ENCODE data around the gene SOX8.
"Not testable (repeated sequence)": the region's sequence is repeated elsewhere in the genome, so short reads cannot be mapped to it uniquely, and the experiment has no call there.

SOX8 gene

GRCh38 chr16:947255-947921 is 34.2 kb upstream of the SOX8 start:
- Mint-ChIP-seq H3K27ac (no peak overlapping the region), H3K27me3 (no peaks in the 10 kb centered on the region), H3K4me1 (no peaks in the 10 kb centered on the region), H3K4me3 (no peak overlapping the region), H3K36me3 (peaks cover 62% of the 10 kb centered on the region), H3K9me3 (peaks cover 12% of the 10 kb centered on the region)
- ATAC-seq = no peak

- H3K36me3 Mint-ChIP-seq = peaks cover 60% of the 10 kb centered on the region
Measured at GRCh38 chr16:947922-948303, 33.7 kb upstream of the SOX8 start.

GRCh38 chr16:948767-949166 is 32.8 kb upstream of the SOX8 start:
- H3K36me3 Mint-ChIP-seq = peaks cover 56% of the 10 kb centered on the region
- not testable (repeated sequence) for H3K9me3 Mint-ChIP-seq, H3K27ac Mint-ChIP-seq, ATAC-seq, H3K4me1 Mint-ChIP-seq, H3K27me3 Mint-ChIP-seq, H3K4me3 Mint-ChIP-seq

More at GRCh38 chr16:947922-948303, 33.7 kb upstream of the SOX8 start:
- H3K27me3 Mint-ChIP-seq, H3K9me3 Mint-ChIP-seq, H3K27ac Mint-ChIP-seq, H3K4me3 Mint-ChIP-seq, ATAC-seq, H3K4me1 Mint-ChIP-seq: not testable (repeated sequence)

GRCh38 chr16:950733-951573 is 30.6 kb upstream of the SOX8 start:
- not testable (repeated sequence) for H3K27me3 Mint-ChIP-seq, H3K4me3 Mint-ChIP-seq, ATAC-seq, H3K9me3 Mint-ChIP-seq, H3K4me1 Mint-ChIP-seq, H3K27ac Mint-ChIP-seq
- H3K36me3 Mint-ChIP-seq = peaks cover 46% of the 10 kb centered on the region

GRCh38 chr16:951660-952301 is 29.8 kb upstream of the SOX8 start:
- Mint-ChIP-seq H3K4me1 (no peaks in the 10 kb centered on the region), H3K9me3 (no peaks in the 10 kb centered on the region), H3K4me3 (no peak overlapping the region), H3K27ac (no peak overlapping the region), H3K36me3 (peaks cover 46% of the 10 kb centered on the region), H3K27me3 (no peaks in the 10 kb centered on the region)
- ATAC-seq = no peak

- no peaks in the 10 kb centered on the region for H3K27me3 Mint-ChIP-seq
- H3K27ac Mint-ChIP-seq = no peak overlapping the region
- no peaks in the 10 kb centered on the region for H3K9me3 Mint-ChIP-seq
- peaks cover 2% of the 10 kb centered on the region for H3K4me1 Mint-ChIP-seq
- H3K4me3 Mint-ChIP-seq = no peak overlapping the region
- H3K36me3 Mint-ChIP-seq = peaks cover 43% of the 10 kb centered on the region
- no peak for ATAC-seq
Measured at GRCh38 chr16:952321-952720, 29.2 kb upstream of the SOX8 start.

GRCh38 chr16:953818-954217 is 27.8 kb upstream of the SOX8 start:
- not testable (repeated sequence) for H3K4me3 Mint-ChIP-seq, H3K9me3 Mint-ChIP-seq, ATAC-seq, H3K4me1 Mint-ChIP-seq, H3K27ac Mint-ChIP-seq, H3K27me3 Mint-ChIP-seq
- H3K36me3 Mint-ChIP-seq = peaks cover 35% of the 10 kb centered on the region

GRCh38 chr16:955766-956165 is 25.8 kb upstream of the SOX8 start:
- peaks cover 12% of the 10 kb centered on the region for H3K4me1 Mint-ChIP-seq
- peaks cover 44% of the 10 kb centered on the region for H3K36me3 Mint-ChIP-seq
- H3K27ac Mint-ChIP-seq, H3K27me3 Mint-ChIP-seq, H3K4me3 Mint-ChIP-seq, ATAC-seq, H3K9me3 Mint-ChIP-seq: not testable (repeated sequence)

GRCh38 chr16:959232-960040 is 22.1 kb upstream of the SOX8 start:
- ATAC-seq = no peak
- Mint-ChIP-seq H3K27me3 (no peaks in the 10 kb centered on the region), H3K36me3 (peaks cover 26% of the 10 kb centered on the region), H3K27ac (no peak overlapping the region), H3K9me3 (no peaks in the 10 kb centered on the region), H3K4me3 (no peak overlapping the region), H3K4me1 (peaks cover 25% of the 10 kb centered on the region)

- H3K4me1 Mint-ChIP-seq = peaks cover 23% of the 10 kb centered on the region
- no peaks in the 10 kb centered on the region for H3K9me3 Mint-ChIP-seq
- no peak overlapping the region for H3K27ac Mint-ChIP-seq
- no peaks in the 10 kb centered on the region for H3K27me3 Mint-ChIP-seq
- H3K36me3 Mint-ChIP-seq = peaks cover 44% of the 10 kb centered on the region
- H3K4me3 Mint-ChIP-seq = no peak overlapping the region
- no peak for ATAC-seq
Measured at GRCh38 chr16:962366-962765, 19.2 kb upstream of the SOX8 start.

GRCh38 chr16:962901-963814 is 18.4 kb upstream of the SOX8 start:
- Mint-ChIP-seq H3K4me1 (peaks cover 25% of the 10 kb centered on the region), H3K27ac (no peak overlapping the region), H3K4me3 (no peak overlapping the region), H3K36me3 (peaks cover 46% of the 10 kb centered on the region), H3K9me3 (no peaks in the 10 kb centered on the region), H3K27me3 (no peaks in the 10 kb centered on the region)
- no peak for ATAC-seq

- Mint-ChIP-seq H3K36me3 (peaks cover 52% of the 10 kb centered on the region), H3K4me1 (peaks cover 32% of the 10 kb centered on the region)
Measured at GRCh38 chr16:963913-964312, 17.7 kb upstream of the SOX8 start.

GRCh38 chr16:964356-965035 is 17.1 kb upstream of the SOX8 start:
- ATAC-seq = no peak
- H3K4me1 Mint-ChIP-seq = peaks cover 26% of the 10 kb centered on the region

More at GRCh38 chr16:963913-964312, 17.7 kb upstream of the SOX8 start:
- Mint-ChIP-seq H3K27ac (no peak overlapping the region), H3K27me3 (no peaks in the 10 kb centered on the region), H3K4me3 (no peak overlapping the region), H3K9me3 (no peaks in the 10 kb centered on the region)
- ATAC-seq = no peak

GRCh38 chr16:965036-965395 is 16.6 kb upstream of the SOX8 start:
- no peak overlapping the region for H3K4me3 Mint-ChIP-seq
- H3K9me3 Mint-ChIP-seq = no peaks in the 10 kb centered on the region
- peaks cover 25% of the 10 kb centered on the region for H3K4me1 Mint-ChIP-seq
- ATAC-seq = no peak
- peaks cover 44% of the 10 kb centered on the region for H3K36me3 Mint-ChIP-seq
- no peaks in the 10 kb centered on the region for H3K27me3 Mint-ChIP-seq
- no peak overlapping the region for H3K27ac Mint-ChIP-seq

More at GRCh38 chr16:964356-965035, 17.1 kb upstream of the SOX8 start:
- Mint-ChIP-seq H3K36me3 (peaks cover 47% of the 10 kb centered on the region), H3K27me3 (no peaks in the 10 kb centered on the region), H3K4me3 (no peak overlapping the region), H3K9me3 (no peaks in the 10 kb centered on the region), H3K27ac (no peak overlapping the region)
